Activated naive CD4-positive, alpha-beta T cell treated with anti-CD3 and anti-CD28 coated beads, Interleukin-2, amount 10 ng/mL, durations not matched to agents 7 days and 5 days (primary cell): ENCODE measurements around the gene EPN1.

Experiments
- CTCF ChIA-PET: fragments of 350-600 bp; sonication (Branson Sonifier 250); formaldehyde crosslinking; loops from one replicate; lab custom pipeline; 2021; ENCODE audit warnings: antibody characterized with exemption; lab: Charles Lee
- DNase-seq: peaks from one replicate; pipeline ENCODE4 v3.0.0-alpha.2; 2020
- H3K27ac Mint-ChIP-seq: one replicate; pipeline ENCODE4 v1.8.0; 2021; ENCODE audit warnings: mild to moderate bottlenecking, moderate library complexity, mixed read lengths
- H3K27me3 Mint-ChIP-seq: one replicate; pipeline ENCODE4 v1.8.0; 2021; ENCODE audit warnings: mild to moderate bottlenecking, mixed read lengths
- H3K36me3 Mint-ChIP-seq: one replicate; pipeline ENCODE4 v1.8.0; 2021; ENCODE audit warnings: mixed read lengths
- H3K4me1 Mint-ChIP-seq: one replicate; pipeline ENCODE4 v1.8.0; 2021; ENCODE audit warnings: mixed read lengths
- H3K4me3 Mint-ChIP-seq: one replicate; pipeline ENCODE4 v1.8.0; 2021; ENCODE audit warnings: mild to moderate bottlenecking, moderate library complexity, mixed read lengths
- H3K9me3 Mint-ChIP-seq: one replicate; pipeline ENCODE4 v1.8.0; 2021; ENCODE audit warnings: mixed read lengths

Gene EPN1

DNA sequence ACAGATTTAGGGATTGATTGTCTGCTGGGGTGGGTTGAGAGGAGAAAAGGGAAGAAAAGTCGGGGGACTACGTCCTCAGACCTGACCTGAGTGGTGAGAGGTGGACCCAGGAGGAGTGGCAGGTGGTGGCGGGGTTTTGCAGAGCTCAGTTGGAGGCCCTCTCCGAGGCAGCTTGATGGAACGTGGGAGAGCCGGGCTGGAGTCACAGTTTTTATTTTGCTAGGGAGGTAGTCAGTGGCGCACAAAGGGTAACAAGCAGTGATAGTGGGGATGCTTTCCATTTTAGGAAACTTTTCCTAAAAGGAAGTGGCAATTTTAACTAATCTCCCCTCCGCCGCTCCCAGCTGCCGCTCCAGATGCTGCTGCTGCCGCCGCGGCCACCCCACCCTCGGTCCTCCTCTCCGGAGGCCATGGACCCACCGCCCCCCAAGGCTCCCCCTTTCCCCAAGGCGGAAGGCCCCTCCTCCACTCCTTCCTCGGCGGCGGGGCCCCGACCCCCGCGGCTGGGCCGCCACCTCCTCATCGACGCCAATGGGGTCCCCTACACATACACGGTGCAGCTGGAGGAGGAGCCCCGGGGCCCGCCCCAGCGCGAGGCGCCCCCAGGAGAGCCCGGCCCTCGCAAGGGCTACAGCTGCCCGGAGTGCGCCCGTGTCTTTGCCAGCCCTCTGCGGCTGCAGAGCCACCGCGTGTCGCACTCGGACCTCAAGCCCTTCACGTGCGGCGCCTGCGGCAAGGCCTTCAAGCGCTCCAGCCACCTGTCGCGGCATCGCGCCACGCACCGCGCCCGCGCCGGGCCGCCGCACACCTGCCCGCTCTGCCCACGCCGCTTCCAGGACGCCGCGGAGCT lies 32.6 kb upstream of the EPN1 start:
- peaks cover 17% of the 10 kb centered on the region for H3K36me3 Mint-ChIP-seq
- CTCF ChIA-PET = interaction anchor here (0.9 to 2.7 kb wide), 4 partner anchors 10 to 139 kb away, joined by 3 to 15 read pairs (median 3); no protein-coding TSS in a partner anchor
- H3K4me3 Mint-ChIP-seq = peak overlapping the region; percentile 92
- peak overlapping the region; percentile 93 for H3K27ac Mint-ChIP-seq
- H3K27me3 Mint-ChIP-seq = no peaks in the 10 kb centered on the region
- peak; percentile 39 for DNase-seq
- H3K4me1 Mint-ChIP-seq = peaks cover 70% of the 10 kb centered on the region
- H3K9me3 Mint-ChIP-seq = no peaks in the 10 kb centered on the region

DNA sequence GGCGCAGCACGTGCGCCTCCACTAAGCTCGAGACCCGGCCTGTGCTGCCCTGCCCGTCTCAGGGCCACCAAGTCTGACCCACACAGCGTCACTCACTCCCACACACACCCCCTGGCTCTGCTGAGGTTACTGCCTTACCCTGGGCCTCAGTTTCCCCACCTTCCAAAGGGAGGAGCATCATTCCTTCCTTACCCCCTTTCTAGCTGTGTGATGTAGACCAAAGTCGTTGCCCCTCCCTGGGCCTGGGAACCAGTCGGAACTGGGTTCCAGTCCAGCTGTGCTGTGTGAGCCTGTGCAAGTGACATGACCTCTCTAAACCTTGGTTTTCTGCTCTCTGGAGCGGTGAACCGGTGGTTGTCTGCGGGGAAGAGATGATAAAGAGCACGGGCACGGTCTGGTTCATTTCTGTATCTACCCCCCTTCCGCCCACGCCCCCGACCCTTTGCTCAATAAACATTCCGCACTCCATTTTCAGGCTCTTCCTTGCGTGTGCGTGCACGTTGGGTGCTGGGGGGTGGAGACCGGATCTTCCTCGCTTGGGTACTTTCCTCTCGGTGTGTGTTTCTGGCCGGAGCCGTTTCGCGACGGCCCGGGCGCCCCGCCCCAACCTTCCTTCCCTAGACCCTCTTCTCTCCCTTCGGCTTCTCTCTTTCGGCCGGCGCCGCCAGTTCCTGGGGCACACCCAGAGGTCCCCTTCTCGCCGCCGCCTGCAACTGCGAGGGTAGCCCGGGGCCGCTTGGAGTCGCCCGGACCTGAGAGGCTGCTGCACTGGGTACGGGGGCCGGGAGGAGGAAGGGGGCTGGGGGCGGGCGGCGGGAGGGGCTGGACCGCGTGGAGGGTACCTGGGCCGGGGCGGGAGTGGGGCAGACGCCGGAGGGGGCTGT lies 31.8 kb upstream of the EPN1 start, which contains the start of gene ZNF581:
Gene ZNF581, plus strand, starts transcription at position 647 of the 884 bp plus-strand sequence. CDS start 923 bp downstream, outside the sequence.
- peak; percentile 84 for DNase-seq
- H3K27ac Mint-ChIP-seq = peak within 1 kb of the TSS; percentile 93
- peaks cover 13% of the 10 kb centered on the region for H3K36me3 Mint-ChIP-seq
- no peaks in the 10 kb centered on the region for H3K27me3 Mint-ChIP-seq
- peaks cover 67% of the 10 kb centered on the region for H3K4me1 Mint-ChIP-seq
- no peaks in the 10 kb centered on the region for H3K9me3 Mint-ChIP-seq
- CTCF ChIA-PET = interaction anchor here (0.9 to 2.7 kb wide), 4 partner anchors 10 to 139 kb away, joined by 3 to 15 read pairs (median 3); no protein-coding TSS in a partner anchor
- peak within 1 kb of the TSS; percentile 92 for H3K4me3 Mint-ChIP-seq

DNA sequence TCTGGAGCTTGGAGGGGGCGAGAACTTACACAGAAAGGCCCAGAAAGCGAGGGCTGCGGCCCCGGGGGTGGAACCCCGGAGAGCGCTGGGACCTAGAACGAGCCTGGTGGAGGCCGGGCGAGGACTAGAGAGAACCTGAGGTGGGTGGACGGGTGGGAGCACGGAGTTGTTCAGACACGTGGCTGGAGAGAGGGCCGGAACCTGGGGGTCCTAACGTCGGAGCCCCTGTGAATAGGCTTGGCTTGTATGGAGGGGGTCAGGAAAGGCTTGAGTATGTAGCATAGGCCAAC lies 31.2 kb upstream of the EPN1 start:
- H3K4me1 Mint-ChIP-seq = peaks cover 67% of the 10 kb centered on the region
- H3K9me3 Mint-ChIP-seq = no peaks in the 10 kb centered on the region
- H3K4me3 Mint-ChIP-seq = peak overlapping the region; percentile 92
- CTCF ChIA-PET = interaction anchor here (2.7 kb wide), 1 partner anchor 12 kb away, joined by 15 read pairs; no protein-coding TSS in a partner anchor
- DNase-seq = no peak
- H3K36me3 Mint-ChIP-seq = peaks cover 11% of the 10 kb centered on the region
- H3K27me3 Mint-ChIP-seq = no peaks in the 10 kb centered on the region
- peak overlapping the region; percentile 93 for H3K27ac Mint-ChIP-seq

DNA sequence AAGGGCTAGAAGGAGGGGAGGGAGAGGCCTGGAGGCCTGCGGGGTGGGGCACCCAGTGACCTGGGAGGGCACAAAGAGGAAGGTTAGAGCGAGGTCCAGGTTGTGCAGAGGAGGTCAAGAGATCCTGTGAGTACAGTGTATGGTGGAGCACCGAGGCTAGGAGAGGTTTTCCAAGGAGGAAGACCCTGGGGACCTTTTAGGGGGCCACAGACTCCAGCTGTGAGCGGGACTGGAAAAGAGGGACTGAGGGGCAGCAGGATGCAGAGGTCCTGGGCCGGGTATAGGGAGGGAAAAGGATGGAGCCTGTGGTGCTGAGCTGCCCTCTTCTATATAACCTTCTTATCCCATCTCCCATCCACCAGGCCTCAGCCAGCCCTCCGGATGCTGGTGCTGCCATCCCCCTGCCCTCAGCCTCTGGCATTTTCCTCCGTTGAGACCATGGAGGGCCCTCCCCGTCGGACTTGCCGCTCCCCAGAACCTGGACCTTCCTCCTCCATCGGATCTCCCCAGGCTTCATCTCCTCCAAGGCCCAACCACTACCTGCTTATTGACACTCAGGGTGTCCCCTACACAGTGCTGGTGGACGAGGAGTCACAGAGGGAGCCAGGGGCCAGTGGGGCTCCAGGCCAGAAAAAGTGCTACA lies 30.7 kb upstream of the EPN1 start:
- peaks cover 64% of the 10 kb centered on the region for H3K4me1 Mint-ChIP-seq

DNA sequence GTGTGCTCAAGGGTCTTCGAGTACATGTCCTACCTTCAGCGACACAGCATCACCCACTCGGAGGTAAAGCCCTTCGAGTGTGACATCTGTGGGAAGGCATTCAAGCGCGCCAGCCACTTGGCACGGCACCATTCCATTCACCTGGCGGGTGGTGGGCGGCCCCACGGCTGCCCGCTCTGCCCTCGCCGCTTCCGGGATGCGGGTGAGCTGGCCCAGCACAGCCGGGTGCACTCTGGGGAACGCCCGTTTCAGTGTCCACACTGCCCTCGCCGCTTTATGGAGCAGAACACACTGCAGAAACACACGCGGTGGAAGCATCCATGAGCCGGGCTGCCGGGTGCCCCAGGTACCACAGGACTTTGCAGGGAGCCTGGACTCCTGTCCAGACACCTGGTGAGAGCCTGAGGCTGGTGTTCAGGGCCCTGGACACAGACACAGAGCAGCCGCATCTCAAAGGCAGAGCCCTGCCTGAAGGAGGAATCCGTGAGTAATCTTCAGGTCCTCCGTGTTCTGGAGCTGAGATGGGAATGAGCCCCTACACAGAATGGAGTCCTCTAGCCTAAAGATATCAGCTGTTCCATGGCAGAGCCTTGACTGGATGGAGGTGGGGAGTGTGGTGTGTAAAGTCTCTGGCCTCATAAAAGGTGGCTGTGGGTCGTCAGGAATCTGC lies 30.0 kb upstream of the EPN1 start:
- Mint-ChIP-seq H3K36me3 (peaks cover 12% of the 10 kb centered on the region), H3K9me3 (no peaks in the 10 kb centered on the region), H3K27me3 (no peaks in the 10 kb centered on the region), H3K4me3 (peak overlapping the region; percentile 92), H3K4me1 (peaks cover 62% of the 10 kb centered on the region), H3K27ac (peak overlapping the region; percentile 93)
- DNase-seq = no peak
- CTCF ChIA-PET = interaction anchor here (1.6 to 1.9 kb wide), 2 partner anchors 9 to 12 kb away, joined by 4 to 7 read pairs; no protein-coding TSS in a partner anchor

More for the DNA sequence above, 30.7 kb upstream of the EPN1 start:
- DNase-seq = no peak
- Mint-ChIP-seq H3K4me3 (peak overlapping the region; percentile 92), H3K36me3 (peaks cover 9% of the 10 kb centered on the region), H3K27me3 (no peaks in the 10 kb centered on the region), H3K9me3 (no peaks in the 10 kb centered on the region), H3K27ac (peak overlapping the region; percentile 93)
- CTCF ChIA-PET = interaction anchor here (1.9 to 2.7 kb wide), 2 partner anchors 11 to 12 kb away, joined by 7 to 15 read pairs; no protein-coding TSS in a partner anchor

DNA sequence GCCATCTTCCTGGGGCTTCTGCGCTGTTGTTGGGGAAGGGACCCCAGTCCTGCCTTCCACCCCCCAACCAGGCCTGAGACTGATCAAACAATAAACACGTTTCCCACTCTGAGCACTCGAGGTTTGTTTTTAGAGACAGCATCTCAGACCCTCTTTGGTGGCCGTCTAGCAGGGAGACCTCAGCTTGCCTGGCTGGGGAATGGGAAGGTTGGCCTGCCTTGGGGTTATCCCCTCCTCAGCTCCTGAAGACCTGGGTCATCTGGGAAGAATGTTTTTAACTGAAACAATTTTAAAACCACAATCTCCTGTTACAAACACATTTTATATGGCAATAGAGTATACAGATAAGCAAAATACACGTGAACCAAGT lies 29.5 kb upstream of the EPN1 start:
- Mint-ChIP-seq H3K4me1 (peaks cover 59% of the 10 kb centered on the region), H3K27ac (peak overlapping the region; percentile 73), H3K9me3 (no peaks in the 10 kb centered on the region), H3K4me3 (peak overlapping the region; percentile 57), H3K36me3 (peaks cover 12% of the 10 kb centered on the region), H3K27me3 (no peaks in the 10 kb centered on the region)
- CTCF ChIA-PET = interaction anchor here (1.6 to 1.9 kb wide), 2 partner anchors 9 to 13 kb away, joined by 4 to 7 read pairs; no protein-coding TSS in a partner anchor
- no peak for DNase-seq

DNA sequence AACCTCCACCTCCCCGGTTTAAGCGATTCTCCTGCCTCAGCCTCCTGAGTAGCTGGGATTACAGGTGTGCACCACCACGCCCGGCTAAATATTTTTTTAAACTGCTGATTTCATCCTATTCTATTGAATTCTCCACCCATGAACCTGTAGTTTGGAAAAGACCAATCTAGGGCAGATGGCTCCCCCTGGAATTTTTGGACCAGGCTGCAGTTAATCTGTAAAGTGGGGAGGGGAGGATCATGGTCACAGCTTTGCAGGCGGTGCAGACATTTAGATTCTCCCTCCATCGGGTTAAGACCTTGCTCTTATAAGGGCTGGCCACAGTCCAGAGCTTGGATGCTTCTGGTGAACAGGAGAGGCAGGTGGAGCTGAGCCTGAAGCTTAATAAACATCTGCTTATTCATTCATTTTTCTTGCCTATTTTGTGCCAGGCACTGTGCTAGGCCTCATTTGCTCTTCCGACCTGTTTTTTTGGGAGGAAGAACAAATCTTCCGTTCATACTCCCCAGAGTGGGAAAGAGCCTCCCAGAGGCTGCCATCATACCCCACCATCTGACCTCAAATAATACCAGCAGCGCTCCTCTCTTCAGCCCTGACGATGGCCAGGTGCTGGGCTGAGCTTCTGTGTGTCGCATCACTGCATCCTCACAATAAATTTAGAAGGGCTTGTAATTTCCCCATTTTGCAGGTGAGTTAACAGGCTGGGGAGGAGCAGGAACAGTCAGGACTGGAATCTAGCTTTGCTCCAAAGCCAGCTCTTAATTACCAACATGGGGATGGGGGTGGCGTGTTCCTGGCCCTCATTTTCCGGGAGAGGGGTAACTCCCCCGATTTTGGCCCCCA lies 27.9 kb upstream of the EPN1 start:
- DNase-seq = no peak
- Mint-ChIP-seq H3K36me3 (peaks cover 12% of the 10 kb centered on the region), H3K27me3 (no peaks in the 10 kb centered on the region), H3K27ac (peak overlapping the region; percentile 60), H3K4me3 (peak overlapping the region; percentile 77), H3K4me1 (peaks cover 57% of the 10 kb centered on the region), H3K9me3 (no peaks in the 10 kb centered on the region)
- CTCF ChIA-PET = interaction anchor here (0.9 to 2.2 kb wide), 3 partner anchors 14 to 25 kb away, joined by 3 to 10 read pairs (median 3); no protein-coding TSS in a partner anchor

DNA sequence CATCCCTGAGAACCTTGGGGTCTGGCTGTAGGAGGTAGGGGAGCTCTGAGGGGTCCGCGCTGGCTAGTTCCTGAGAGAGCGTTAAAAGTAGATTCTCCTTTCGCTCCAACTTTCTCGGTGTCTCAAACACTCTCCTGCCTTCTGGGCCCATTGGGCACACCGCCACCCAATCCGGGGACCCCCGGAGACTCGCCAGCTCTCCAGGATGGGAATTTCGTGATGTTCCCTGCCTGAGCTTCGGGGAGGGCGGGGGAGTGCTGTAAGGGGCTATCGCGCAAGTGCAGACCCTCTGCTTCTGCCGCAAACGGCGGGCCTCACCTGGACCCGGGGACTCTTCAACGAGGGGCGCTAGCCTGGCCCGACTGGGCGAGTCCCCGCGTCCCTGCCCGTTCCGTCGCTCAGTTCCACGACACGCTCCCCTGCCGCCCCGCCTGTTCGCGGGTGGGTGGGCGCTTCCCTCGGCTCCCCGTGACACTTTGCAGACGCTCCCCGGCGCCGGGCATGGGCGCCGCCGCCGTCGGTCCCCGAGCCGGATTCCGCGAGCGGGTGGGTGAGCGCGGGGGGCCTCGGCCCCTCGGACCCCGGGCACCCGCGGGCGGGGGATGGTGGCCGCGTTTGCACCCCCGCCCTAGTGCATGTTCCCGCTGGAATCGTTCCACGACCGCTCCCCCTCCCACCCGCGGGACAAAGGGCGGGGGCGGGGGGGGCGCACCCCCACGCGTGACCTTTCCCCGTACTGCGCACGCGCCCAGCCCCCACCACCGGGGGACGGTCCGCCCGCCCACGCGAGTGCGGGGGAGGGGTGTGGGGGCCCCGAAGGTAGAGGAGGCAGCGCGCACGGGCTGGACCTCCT lies 27.1 kb upstream of the EPN1 start, which contains the start of gene CCDC106:
Gene CCDC106, plus strand, starts transcription at position 481 of the 853 bp plus-strand sequence. CDS start 835 bp downstream, outside the sequence.
- Mint-ChIP-seq H3K36me3 (peaks cover 12% of the 10 kb centered on the region), H3K4me1 (peaks cover 56% of the 10 kb centered on the region), H3K9me3 (no peaks in the 10 kb centered on the region), H3K4me3 (peak within 1 kb of the TSS; percentile 77), H3K27me3 (no peaks in the 10 kb centered on the region), H3K27ac (peak within 1 kb of the TSS; percentile 77)
- DNase-seq = peak; percentile 60
- CTCF ChIA-PET = interaction anchor here (0.9 to 2.2 kb wide), 2 partner anchors 15 to 17 kb away, joined by 3 to 10 read pairs; no protein-coding TSS in a partner anchor

DNA sequence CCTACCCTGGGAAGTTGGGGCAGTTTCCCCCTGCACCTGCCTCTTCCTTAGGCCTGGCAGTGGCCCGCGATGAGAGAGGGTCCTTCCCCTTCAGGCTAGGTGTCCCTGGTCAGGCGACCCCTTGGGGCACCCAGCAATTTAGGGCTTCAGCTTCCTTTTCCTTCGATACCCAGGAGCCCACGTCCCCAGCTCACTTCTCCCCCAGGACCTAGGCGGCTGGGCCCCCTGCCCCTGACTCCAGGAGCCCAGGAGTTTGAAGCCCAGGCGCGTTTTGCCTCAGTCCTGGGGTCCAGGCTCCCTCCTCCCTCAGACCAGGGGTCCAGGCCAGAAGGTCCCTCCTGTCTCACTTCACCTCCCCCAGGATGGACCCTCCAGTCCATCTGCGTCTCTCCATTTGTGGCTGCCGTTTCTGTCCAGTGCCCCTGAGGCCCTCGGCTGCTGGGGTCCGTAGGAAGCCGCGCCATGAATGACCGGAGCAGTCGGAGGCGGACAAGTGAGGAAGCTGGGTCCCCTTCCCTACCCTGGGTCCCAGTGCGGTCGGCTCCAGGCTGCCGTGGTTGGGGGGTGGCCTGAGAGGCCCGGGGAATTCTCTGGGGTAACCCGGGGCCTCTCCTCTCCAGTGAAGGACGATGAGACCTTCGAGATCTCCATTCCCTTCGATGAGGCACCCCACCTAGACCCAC lies 26.3 kb upstream of the EPN1 start:
- Mint-ChIP-seq H3K4me3 (peak overlapping the region; percentile 73), H3K36me3 (peaks cover 10% of the 10 kb centered on the region), H3K27me3 (peaks cover 2% of the 10 kb centered on the region), H3K9me3 (no peaks in the 10 kb centered on the region), H3K4me1 (peaks cover 54% of the 10 kb centered on the region), H3K27ac (peak overlapping the region; percentile 67)
- CTCF ChIA-PET = interaction anchor here (1.0 to 2.2 kb wide), 3 partner anchors 11 to 16 kb away, joined by 3 to 10 read pairs (median 4); no protein-coding TSS in a partner anchor
- no peak for DNase-seq

DNA sequence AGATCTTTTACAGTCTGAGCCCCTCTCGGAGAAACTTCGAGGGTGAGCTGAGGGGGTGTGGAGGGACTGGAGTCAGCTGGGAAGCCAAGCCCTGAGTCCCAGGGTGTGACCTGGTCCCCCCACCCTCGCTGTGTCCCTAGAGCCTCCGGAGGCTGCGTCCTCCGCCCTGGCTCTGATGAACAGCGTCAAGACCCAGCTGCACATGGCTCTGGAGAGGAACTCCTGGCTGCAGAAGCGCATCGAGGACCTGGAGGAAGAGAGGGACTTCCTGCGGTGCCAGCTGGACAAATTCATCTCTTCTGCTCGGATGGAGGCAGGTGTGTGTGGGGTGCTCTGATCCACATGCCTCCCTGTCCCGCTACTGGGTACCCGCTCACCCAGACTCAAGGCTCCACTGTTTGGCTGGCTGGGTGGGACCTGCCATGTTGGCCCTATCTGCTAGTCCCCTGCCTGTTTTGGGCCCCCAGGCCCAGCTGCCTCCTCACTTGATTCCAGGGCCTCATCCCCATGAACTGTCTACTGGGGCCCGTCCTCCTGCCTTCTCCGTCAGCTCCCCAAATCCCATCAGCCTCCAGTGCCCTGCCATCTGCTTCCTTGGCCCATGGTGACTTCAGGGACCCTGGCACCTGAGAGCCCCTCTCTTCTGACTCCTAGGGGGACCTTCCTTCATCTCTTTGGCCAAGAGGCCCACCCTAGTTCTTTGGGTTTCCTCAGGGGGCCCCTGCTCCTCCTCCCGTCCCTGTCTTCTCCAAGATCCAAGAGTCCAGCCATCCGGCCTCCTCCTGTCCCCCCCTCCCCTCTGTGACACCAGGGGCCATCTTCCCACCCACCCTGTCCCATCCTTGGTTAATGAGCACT lies 25.5 kb upstream of the EPN1 start:
- H3K4me1 Mint-ChIP-seq = peaks cover 47% of the 10 kb centered on the region
- peak overlapping the region; percentile 73 for H3K4me3 Mint-ChIP-seq
- no peak for DNase-seq
- no peaks in the 10 kb centered on the region for H3K9me3 Mint-ChIP-seq
- peaks cover 4% of the 10 kb centered on the region for H3K27me3 Mint-ChIP-seq
- H3K36me3 Mint-ChIP-seq = peaks cover 8% of the 10 kb centered on the region
- peak overlapping the region; percentile 19 for H3K27ac Mint-ChIP-seq
- CTCF ChIA-PET = interaction anchor here (1.0 to 1.1 kb wide), 2 partner anchors 12 to 17 kb away, joined by 3 to 4 read pairs; no protein-coding TSS in a partner anchor
